DMS153 (cell line): ENCODE measurements around the gene ZNF146.
"Not testable (repeated sequence)": the region's sequence is repeated elsewhere in the genome, so short reads cannot be mapped to it uniquely, and the experiment has no call there.

ENCODE experiments used
- DNase-seq: peaks from one replicate; lab custom pipeline; 2025; lab: John Stamatoyannopoulos, UW

The ZNF146 gene

GRCh38 chr19:36214386-36215275, at the start of gene ZNF146, which contains the start of gene ZNF565:
ZNF146 (plus strand) TSS chr19:36215106; CDS start chr19:36236441, 21,335 bp downstream.
ZNF565 (minus strand) TSS chr19:36214665; CDS start chr19:36201985, 12,680 bp downstream.
- peak; percentile 97 for DNase-seq

GRCh38 chr19:36169084-36169760, 45.7 kb upstream of the ZNF146 start:
- DNase-seq, result peak; percentile 96

GRCh38 chr19:36172852-36173251, 42.1 kb upstream of the ZNF146 start:
- no peak for DNase-seq

GRCh38 chr19:36173846-36174245, 41.1 kb upstream of the ZNF146 start:
- not testable (repeated sequence) for DNase-seq

- not testable (repeated sequence) for DNase-seq
Measured at GRCh38 chr19:36179077-36179476, 35.8 kb upstream of the ZNF146 start.

GRCh38 chr19:36182612-36183244, 32.2 kb upstream of the ZNF146 start:
- no peak for DNase-seq

- no peak for DNase-seq
Measured at GRCh38 chr19:36183245-36183628, 31.7 kb upstream of the ZNF146 start.

- DNase-seq, result not testable (repeated sequence)
Measured at GRCh38 chr19:36186722-36187121, 28.2 kb upstream of the ZNF146 start.

GRCh38 chr19:36196249-36196648, 18.7 kb upstream of the ZNF146 start:
- no peak for DNase-seq

- DNase-seq, result no peak
Measured at GRCh38 chr19:36198119-36198518, 16.8 kb upstream of the ZNF146 start.

- DNase-seq, result no peak
Measured at GRCh38 chr19:36201684-36202083, 13.2 kb upstream of the ZNF146 start.

GRCh38 chr19:36203293-36203692, 11.6 kb upstream of the ZNF146 start:
- no peak for DNase-seq

- no peak for DNase-seq
Measured at GRCh38 chr19:36207605-36208252, 7.2 kb upstream of the ZNF146 start.

GRCh38 chr19:36209372-36209771, 5.5 kb upstream of the ZNF146 start:
- no peak for DNase-seq

- no peak for DNase-seq
Measured at GRCh38 chr19:36210497-36210896, 4.4 kb upstream of the ZNF146 start.

- DNase-seq, result no peak
Measured at GRCh38 chr19:36212895-36213294, 2.0 kb upstream of the ZNF146 start.

- no peak for DNase-seq
Measured at GRCh38 chr19:36215276-36216123, 594 bp downstream of the ZNF146 start.

- DNase-seq, result no peak
Measured at GRCh38 chr19:36221474-36221873, 6.6 kb downstream of the ZNF146 start.

- no peak for DNase-seq
Measured at GRCh38 chr19:36222503-36222902, 7.6 kb downstream of the ZNF146 start.

GRCh38 chr19:36225219-36225892, 10.4 kb downstream of the ZNF146 start:
- no peak for DNase-seq

- DNase-seq, result not testable (repeated sequence)
Measured at GRCh38 chr19:36233626-36234025, 18.7 kb downstream of the ZNF146 start.
